ENCODE measurements around the gene BBOF1. TPM values are rescaled to one million over a fixed set of nuclear protein-coding genes. Genes with fewer than 3 reads are reported as not detected.
"Not testable (repeated sequence)": the region's sequence is repeated elsewhere in the genome, so short reads cannot be mapped to it uniquely, and the experiment has no call there.

Gene BBOF1
- 1.9 TPM for polyA plus RNA-seq (2012; ENCODE audit: low read depth, missing spikeins)

GRCh38 chr14:74018586-74019407 is at the start of gene BBOF1, which contains the start of gene ENTPD5:
Gene BBOF1 (plus strand): TSS chr14:74019349. CDS start chr14:74019479, 130 bp downstream.
Gene ENTPD5 (minus strand): TSS chr14:74019288. CDS start chr14:73988102, 31,186 bp downstream.
- peak; percentile 99 for FAIRE-seq
- TF ChIP-seq POU2F2 (IDR thresholded peaks at IDR 0.05; ENCODE audit: low read depth, low read length) (no peak), TAF1 (IDR thresholded peaks at IDR 0.05; ENCODE audit: low read depth, low read length) (peak; percentile 41; the same call in 1 of the 2 replicates), POLR2AphosphoS5 (IDR thresholded peaks at IDR 0.05; ENCODE audit: low read depth, low read length) (peak; percentile 54; the same call in 1 of the 2 replicates), SPI1 (IDR thresholded peaks at IDR 0.05; ENCODE audit: low read depth, low read length) (no peak), POLR2A (IDR thresholded peaks at IDR 0.05; ENCODE audit: low read depth, low read length) (peak; percentile 44; the same call in 1 of the 2 replicates)
- DNase-seq (ENCODE audit: insufficient read length, low spot score): peak; percentile 91

- DNase-seq (ENCODE audit: insufficient read length, low spot score): no peak
- FAIRE-seq: peak; percentile 43
- TF ChIP-seq TAF1 (IDR thresholded peaks at IDR 0.05; ENCODE audit: low read depth, low read length) (no peak), POU2F2 (IDR thresholded peaks at IDR 0.05; ENCODE audit: low read depth, low read length) (no peak), POLR2AphosphoS5 (IDR thresholded peaks at IDR 0.05; ENCODE audit: low read depth, low read length) (no peak), PAX5 (IDR thresholded peaks at IDR 0.05; ENCODE audit: insufficient read depth, low read length, severe bottlenecking) (no peak), SPI1 (IDR thresholded peaks at IDR 0.05; ENCODE audit: low read depth, low read length) (no peak), POLR2A (IDR thresholded peaks at IDR 0.05; ENCODE audit: low read depth, low read length) (no peak)
Measured at GRCh38 chr14:73973497-73973896, 45.7 kb upstream of the BBOF1 start.

- TF ChIP-seq PAX5 (IDR thresholded peaks at IDR 0.05; ENCODE audit: insufficient read depth, low read length, severe bottlenecking) (no peak), POLR2A (IDR thresholded peaks at IDR 0.05; ENCODE audit: low read depth, low read length) (no peak), POU2F2 (IDR thresholded peaks at IDR 0.05; ENCODE audit: low read depth, low read length) (no peak), POLR2AphosphoS5 (IDR thresholded peaks at IDR 0.05; ENCODE audit: low read depth, low read length) (no peak), SPI1 (IDR thresholded peaks at IDR 0.05; ENCODE audit: low read depth, low read length) (no peak), TAF1 (IDR thresholded peaks at IDR 0.05; ENCODE audit: low read depth, low read length) (no peak)
- no peak for DNase-seq (ENCODE audit: insufficient read length, low spot score)
- no peak for FAIRE-seq
Measured at GRCh38 chr14:73976125-73976524, 43.0 kb upstream of the BBOF1 start.

GRCh38 chr14:73977896-73978295 is 41.3 kb upstream of the BBOF1 start:
- DNase-seq (ENCODE audit: insufficient read length, low spot score) (no peak), FAIRE-seq (no peak)
- TF ChIP-seq POU2F2 (IDR thresholded peaks at IDR 0.05; ENCODE audit: low read depth, low read length) (no peak), POLR2AphosphoS5 (IDR thresholded peaks at IDR 0.05; ENCODE audit: low read depth, low read length) (no peak), TAF1 (IDR thresholded peaks at IDR 0.05; ENCODE audit: low read depth, low read length) (no peak), PAX5 (IDR thresholded peaks at IDR 0.05; ENCODE audit: insufficient read depth, low read length, severe bottlenecking) (no peak), POLR2A (IDR thresholded peaks at IDR 0.05; ENCODE audit: low read depth, low read length) (no peak), SPI1 (IDR thresholded peaks at IDR 0.05; ENCODE audit: low read depth, low read length) (no peak)

- TF ChIP-seq POLR2AphosphoS5 (IDR thresholded peaks at IDR 0.05; ENCODE audit: low read depth, low read length) (no peak), POLR2A (IDR thresholded peaks at IDR 0.05; ENCODE audit: low read depth, low read length) (no peak), SPI1 (IDR thresholded peaks at IDR 0.05; ENCODE audit: low read depth, low read length) (no peak), TAF1 (IDR thresholded peaks at IDR 0.05; ENCODE audit: low read depth, low read length) (no peak), POU2F2 (IDR thresholded peaks at IDR 0.05; ENCODE audit: low read depth, low read length) (no peak), PAX5 (IDR thresholded peaks at IDR 0.05; ENCODE audit: insufficient read depth, low read length, severe bottlenecking) (no peak)
- no peak for DNase-seq (ENCODE audit: insufficient read length, low spot score)
- FAIRE-seq: no peak
Measured at GRCh38 chr14:73988065-73988464, 31.1 kb upstream of the BBOF1 start.

- not testable (repeated sequence) for DNase-seq (ENCODE audit: insufficient read length, low spot score); FAIRE-seq
Measured at GRCh38 chr14:73988656-73989055, 30.5 kb upstream of the BBOF1 start.

- no peak for FAIRE-seq
- TF ChIP-seq POU2F2 (IDR thresholded peaks at IDR 0.05; ENCODE audit: low read depth, low read length): no peak
- TF ChIP-seq SPI1 (IDR thresholded peaks at IDR 0.05; ENCODE audit: low read depth, low read length): no peak
- TF ChIP-seq POLR2A (IDR thresholded peaks at IDR 0.05; ENCODE audit: low read depth, low read length): no peak
- TF ChIP-seq POLR2AphosphoS5 (IDR thresholded peaks at IDR 0.05; ENCODE audit: low read depth, low read length): no peak
- TF ChIP-seq PAX5 (IDR thresholded peaks at IDR 0.05; ENCODE audit: insufficient read depth, low read length, severe bottlenecking): no peak
- no peak for TF ChIP-seq TAF1 (IDR thresholded peaks at IDR 0.05; ENCODE audit: low read depth, low read length)
Measured at GRCh38 chr14:73991092-73991491, 28.1 kb upstream of the BBOF1 start.

GRCh38 chr14:73994926-73995325 is 24.2 kb upstream of the BBOF1 start:
- not testable (repeated sequence) for FAIRE-seq; DNase-seq (ENCODE audit: insufficient read length, low spot score)

More at GRCh38 chr14:73991092-73991491, 28.1 kb upstream of the BBOF1 start:
- DNase-seq (ENCODE audit: insufficient read length, low spot score): no peak

- FAIRE-seq (no peak), DNase-seq (ENCODE audit: insufficient read length, low spot score) (no peak)
- TF ChIP-seq POU2F2 (IDR thresholded peaks at IDR 0.05; ENCODE audit: low read depth, low read length): no peak
- TF ChIP-seq POLR2A (IDR thresholded peaks at IDR 0.05; ENCODE audit: low read depth, low read length): no peak
- no peak for TF ChIP-seq POLR2AphosphoS5 (IDR thresholded peaks at IDR 0.05; ENCODE audit: low read depth, low read length)
- TF ChIP-seq PAX5 (IDR thresholded peaks at IDR 0.05; ENCODE audit: insufficient read depth, low read length, severe bottlenecking): no peak
- no peak for TF ChIP-seq TAF1 (IDR thresholded peaks at IDR 0.05; ENCODE audit: low read depth, low read length)
- TF ChIP-seq SPI1 (IDR thresholded peaks at IDR 0.05; ENCODE audit: low read depth, low read length): no peak
Measured at GRCh38 chr14:73995977-73996378, 23.2 kb upstream of the BBOF1 start.

- FAIRE-seq (no peak), DNase-seq (ENCODE audit: insufficient read length, low spot score) (no peak)
- TF ChIP-seq TAF1 (IDR thresholded peaks at IDR 0.05; ENCODE audit: low read depth, low read length): no peak
- TF ChIP-seq POLR2A (IDR thresholded peaks at IDR 0.05; ENCODE audit: low read depth, low read length): no peak
- TF ChIP-seq SPI1 (IDR thresholded peaks at IDR 0.05; ENCODE audit: low read depth, low read length): no peak
- no peak for TF ChIP-seq PAX5 (IDR thresholded peaks at IDR 0.05; ENCODE audit: insufficient read depth, low read length, severe bottlenecking)
- no peak for TF ChIP-seq POU2F2 (IDR thresholded peaks at IDR 0.05; ENCODE audit: low read depth, low read length)
- no peak for TF ChIP-seq POLR2AphosphoS5 (IDR thresholded peaks at IDR 0.05; ENCODE audit: low read depth, low read length)
Measured at GRCh38 chr14:73996731-73997107, 22.4 kb upstream of the BBOF1 start.
